ENCODE measurements around the gene ZWINT.

The ZWINT gene

GRCh38 chr10:56349611-56350010, 11.4 kb downstream of the ZWINT start:
- Histone ChIP-seq H3K4me3 (ENCODE audit: low read length) (no peak overlapping the region), H3K9ac (ENCODE audit: low read length) (no peak overlapping the region), H3K27ac (ENCODE audit: low read length) (no peak overlapping the region), H3K36me3 (replicated peaks; ENCODE audit: low read depth, low read length) (peaks cover 5% of the 10 kb centered on the region), H3K79me2 (ENCODE audit: low read length) (no peaks in the 10 kb centered on the region), H3K4me1 (ENCODE audit: low read length) (0 out of 2 replicates have a peak, but pooled peaks cover 3% of the 10 kb centered on the region), H4K20me1 (ENCODE audit: insufficient read depth, low read length) (no peaks in the 10 kb centered on the region), H2AFZ (ENCODE audit: low read depth, low read length) (no peak overlapping the region), H3K27me3 (ENCODE audit: low read depth, low read length) (no peaks in the 10 kb centered on the region), H3K9me3 (ENCODE audit: insufficient read depth, low read length) (no peaks in the 10 kb centered on the region), H3K4me2 (ENCODE audit: low read length) (no peak overlapping the region)
- no peak for TF ChIP-seq EZH2phosphoT487 (IDR thresholded peaks at IDR 0.05; ENCODE audit: low read depth)
- TF ChIP-seq, protein P1, sequence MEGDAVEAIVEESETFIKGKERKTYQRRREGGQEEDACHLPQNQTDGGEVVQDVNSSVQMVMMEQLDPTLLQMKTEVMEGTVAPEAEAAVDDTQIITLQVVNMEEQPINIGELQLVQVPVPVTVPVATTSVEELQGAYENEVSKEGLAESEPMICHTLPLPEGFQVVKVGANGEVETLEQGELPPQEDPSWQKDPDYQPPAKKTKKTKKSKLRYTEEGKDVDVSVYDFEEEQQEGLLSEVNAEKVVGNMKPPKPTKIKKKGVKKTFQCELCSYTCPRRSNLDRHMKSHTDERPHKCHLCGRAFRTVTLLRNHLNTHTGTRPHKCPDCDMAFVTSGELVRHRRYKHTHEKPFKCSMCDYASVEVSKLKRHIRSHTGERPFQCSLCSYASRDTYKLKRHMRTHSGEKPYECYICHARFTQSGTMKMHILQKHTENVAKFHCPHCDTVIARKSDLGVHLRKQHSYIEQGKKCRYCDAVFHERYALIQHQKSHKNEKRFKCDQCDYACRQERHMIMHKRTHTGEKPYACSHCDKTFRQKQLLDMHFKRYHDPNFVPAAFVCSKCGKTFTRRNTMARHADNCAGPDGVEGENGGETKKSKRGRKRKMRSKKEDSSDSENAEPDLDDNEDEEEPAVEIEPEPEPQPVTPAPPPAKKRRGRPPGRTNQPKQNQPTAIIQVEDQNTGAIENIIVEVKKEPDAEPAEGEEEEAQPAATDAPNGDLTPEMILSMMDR (IDR thresholded peaks at IDR 0.05; ENCODE audit: low read depth, low read length) = peak; percentile 47

DNA sequence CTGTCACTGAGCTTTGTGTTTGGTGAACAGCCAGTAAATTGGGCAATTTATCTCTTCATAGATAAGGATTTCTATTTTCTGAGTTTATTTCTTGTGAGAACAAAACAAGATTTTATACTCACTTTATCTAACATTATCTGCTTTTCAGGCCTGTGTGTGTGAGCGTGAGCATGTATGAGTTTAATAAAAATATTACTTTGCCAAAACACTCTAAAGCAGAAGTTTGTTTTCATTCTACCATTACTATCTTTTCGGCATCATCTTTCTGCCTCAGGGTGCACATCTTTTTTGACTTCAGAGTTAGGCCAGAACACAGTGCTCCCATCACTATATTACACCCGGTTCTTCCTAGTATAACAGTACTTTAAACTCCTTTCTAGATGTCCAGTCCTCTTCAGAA, 13.0 kb downstream of the ZWINT start:
- no peaks in the 10 kb centered on the region for H3K79me2 ChIP-seq (ENCODE audit: low read length)
- no peak overlapping the region for H3K27ac ChIP-seq (ENCODE audit: low read length)
- H4K20me1 ChIP-seq (ENCODE audit: insufficient read depth, low read length) = no peaks in the 10 kb centered on the region
- no peak for TF ChIP-seq EZH2phosphoT487 (IDR thresholded peaks at IDR 0.05; ENCODE audit: low read depth)
- TF ChIP-seq, protein P1 (IDR thresholded peaks at IDR 0.05; ENCODE audit: low read depth, low read length) = no peak
- no peaks in the 10 kb centered on the region for H3K36me3 ChIP-seq (replicated peaks; ENCODE audit: low read depth, low read length)
- H3K9me3 ChIP-seq (ENCODE audit: insufficient read depth, low read length) = no peaks in the 10 kb centered on the region
- no peak overlapping the region for H2AFZ ChIP-seq (ENCODE audit: low read depth, low read length)
- 0 out of 2 replicates have a peak, but pooled peaks cover 3% of the 10 kb centered on the region for H3K4me1 ChIP-seq (ENCODE audit: low read length)
- H3K27me3 ChIP-seq (ENCODE audit: low read depth, low read length) = no peaks in the 10 kb centered on the region
- H3K9ac ChIP-seq (ENCODE audit: low read length) = no peak overlapping the region
- no peak overlapping the region for H3K4me2 ChIP-seq (ENCODE audit: low read length)
- no peak overlapping the region for H3K4me3 ChIP-seq (ENCODE audit: low read length)

DNA sequence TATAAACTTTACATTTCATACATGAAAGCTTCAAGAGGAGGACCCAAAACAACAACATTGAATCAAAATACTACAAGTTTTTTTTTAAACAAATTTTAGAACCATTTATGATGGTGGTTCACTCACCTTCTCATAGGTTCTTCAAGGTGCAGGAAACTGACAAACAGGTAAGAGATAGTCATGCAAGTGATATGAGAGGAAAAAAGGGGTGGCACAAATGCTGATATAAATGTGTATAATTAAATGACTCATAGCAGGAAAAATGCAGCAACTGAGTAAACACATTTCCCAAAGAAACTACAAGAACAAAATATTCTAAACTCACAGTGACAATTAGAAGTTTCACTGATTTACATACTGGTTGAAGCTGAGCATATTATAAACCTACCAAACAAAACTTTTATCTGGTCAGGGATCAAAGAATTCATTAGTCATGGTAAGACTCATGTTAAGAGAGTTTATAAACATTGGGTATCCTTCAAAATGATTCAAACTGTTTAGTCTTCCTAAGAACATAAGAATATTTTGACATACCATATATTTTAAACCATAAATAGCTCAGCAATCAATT, 14.1 kb downstream of the ZWINT start:
- Histone ChIP-seq H3K9ac (ENCODE audit: low read length) (no peak overlapping the region), H3K27ac (ENCODE audit: low read length) (no peak overlapping the region), H3K4me3 (ENCODE audit: low read length) (no peak overlapping the region), H3K9me3 (ENCODE audit: insufficient read depth, low read length) (no peaks in the 10 kb centered on the region), H3K4me2 (ENCODE audit: low read length) (no peak overlapping the region), H3K4me1 (ENCODE audit: low read length) (0 out of 2 replicates have a peak, but pooled peaks cover 3% of the 10 kb centered on the region), H3K79me2 (ENCODE audit: low read length) (no peaks in the 10 kb centered on the region), H3K36me3 (replicated peaks; ENCODE audit: low read depth, low read length) (no peaks in the 10 kb centered on the region), H4K20me1 (ENCODE audit: insufficient read depth, low read length) (no peaks in the 10 kb centered on the region), H3K27me3 (ENCODE audit: low read depth, low read length) (no peaks in the 10 kb centered on the region), H2AFZ (ENCODE audit: low read depth, low read length) (no peak overlapping the region)
- TF ChIP-seq EZH2phosphoT487 (IDR thresholded peaks at IDR 0.05; ENCODE audit: low read depth) = no peak

GRCh38 chr10:56341612-56342011, 19.4 kb downstream of the ZWINT start:
- no peaks in the 10 kb centered on the region for H3K9me3 ChIP-seq (ENCODE audit: insufficient read depth, low read length)
- H3K27ac ChIP-seq (ENCODE audit: low read length) = no peak overlapping the region
- H4K20me1 ChIP-seq (ENCODE audit: insufficient read depth, low read length) = no peaks in the 10 kb centered on the region
- H3K79me2 ChIP-seq (ENCODE audit: low read length) = no peaks in the 10 kb centered on the region
- H3K4me2 ChIP-seq (ENCODE audit: low read length) = no peak overlapping the region
- H2AFZ ChIP-seq (ENCODE audit: low read depth, low read length) = no peak overlapping the region
- TF ChIP-seq EZH2phosphoT487 (IDR thresholded peaks at IDR 0.05; ENCODE audit: low read depth) = no peak
- TF ChIP-seq, protein P1 (IDR thresholded peaks at IDR 0.05; ENCODE audit: low read depth, low read length) = no peak
- no peak overlapping the region for H3K4me3 ChIP-seq (ENCODE audit: low read length)
- no peaks in the 10 kb centered on the region for H3K36me3 ChIP-seq (replicated peaks; ENCODE audit: low read depth, low read length)
- no peaks in the 10 kb centered on the region for H3K27me3 ChIP-seq (ENCODE audit: low read depth, low read length)
- no peak overlapping the region for H3K9ac ChIP-seq (ENCODE audit: low read length)
- no peaks in the 10 kb centered on the region for H3K4me1 ChIP-seq (ENCODE audit: low read length)

Data from OCI-LY3 (cell line).